HCT116 (cell line): ENCODE results near the gene NEURL1B. TPM values are rescaled to one million over a fixed set of nuclear protein-coding genes. Genes with fewer than 3 reads are reported as not detected.

ENCODE experiments used
- ATAC-seq: fragments of 200-7000 bp; cut with Tn5 transposase; 2 replicates; pipeline ENCODE4 v1.9.1; 2020; ENCODE audit warnings: mild to moderate bottlenecking, moderate library complexity
- BruUV-seq: library from RNA; stranded (reverse); fragments of 400-500 nt; replicated peaks from 2 replicates; lab custom pipeline; 2021; lab: Mats Ljungman, UMichigan
- CTCF ChIA-PET: fragments of 300-600 bp; sonication (Branson Sonifier 250); formaldehyde crosslinking; loops from one replicate; lab custom pipeline; 2021; ENCODE audit warnings: antibody characterized with exemption; lab: Charles Lee
- POLR2A ChIA-PET: fragments of 300-600, 350-600 bp; sonication (Branson Sonifier 250); formaldehyde crosslinking; loops from one replicate; lab custom pipeline; 2021; ENCODE audit warnings: antibody characterized with exemption; lab: Charles Lee
- RAD21 ChIA-PET, 2 experiments: fragments of 300-600 bp; sonication (Branson Sonifier 250); formaldehyde crosslinking; loops; one replicate each; lab custom pipeline; 2023; ENCODE audit warnings: low total read pairs in 2 of 2; ENCODE audit not compliant: uncharacterized antibody in 2 of 2, unreplicated experiment in 2 of 2, low non-redundant PET in 1 of 2; lab: Charles Lee
- DNase-seq: peaks from one replicate; pipeline ENCODE4 v3.0.0-alpha.2; 2010; ENCODE audit warnings: low read depth, low spot score
- H2AFZ ChIP-seq: fragments of 200-600 bp; shearing (Covaris generic), sonication (generic); 2 replicates; pipeline ENCODE4 v1.6.1; 2017; ENCODE audit warnings: low read depth, mixed run types, mixed read lengths, antibody characterized with exemption, low read length; ENCODE audit not compliant: poor library complexity, severe bottlenecking
- H3K27ac ChIP-seq: 2 replicates; pipeline ENCODE4 v1.5.1; 2012; ENCODE audit warnings: low read depth, low read length
- H3K27me3 ChIP-seq: fragments of 200-600 bp; sonication (generic); 2 replicates; pipeline ENCODE4 v1.6.1; 2016; ENCODE audit warnings: mixed run types, low read length, mixed read lengths; ENCODE audit not compliant: insufficient read depth
- H3K36me3 ChIP-seq, 2 experiments: fragments of 200-500 bp in 1 of 2; fragments of 200-600 bp in 1 of 2; sonication (Bioruptor generic) in 1 of 2; sonication (generic) in 1 of 2; 2 replicates each; pipeline versions ENCODE4 v1.5.1 to v1.6.1; 2014 to 2016; ENCODE audit warnings: low read length in 2 of 2, inconsistent platforms in 1 of 2, mixed read lengths in 1 of 2, mixed run types in 1 of 2; ENCODE audit not compliant: insufficient read depth in 2 of 2, control insufficient read depth in 1 of 2
- H3K4me1 ChIP-seq, 2 experiments: fragments of 200-600 bp in 1 of 2; sonication (generic) in 1 of 2; 2 replicates each; pipeline versions ENCODE4 v1.5.1 to v1.6.1; 2012 to 2017; ENCODE audit warnings: low read length in 2 of 2, inconsistent platforms in 1 of 2, mild to moderate bottlenecking in 1 of 2, mixed read lengths in 1 of 2, mixed run types in 1 of 2, moderate library complexity in 1 of 2; ENCODE audit not compliant: insufficient read depth in 2 of 2, control insufficient read depth in 1 of 2
- H3K4me2 ChIP-seq: fragments of 200-600 bp; sonication (generic); 2 replicates; pipeline ENCODE4 v1.6.1; 2017; ENCODE audit warnings: mixed run types, low read length, mixed read lengths
- H3K4me3 ChIP-seq, 2 experiments: fragments of 200-600 bp in 1 of 2; sonication (generic) in 1 of 2; replicated peaks in 1 of 2; 2 replicates each; pipeline ENCODE4 v1.5.1; 2011 to 2016; ENCODE audit warnings: low read length in 2 of 2, control low read depth in 1 of 2, low read depth in 1 of 2, mild to moderate bottlenecking in 1 of 2, mixed read lengths in 1 of 2, mixed run types in 1 of 2
- H3K79me2 ChIP-seq: fragments of 200-600 bp; sonication (generic); 2 replicates; pipeline ENCODE4 v1.6.1; 2017; ENCODE audit warnings: mild to moderate bottlenecking, mixed run types, low read length, moderate library complexity, mixed read lengths; ENCODE audit not compliant: insufficient read depth
- H3K9ac ChIP-seq: fragments of 200-600 bp; sonication (generic); 2 replicates; pipeline ENCODE4 v1.6.1; 2016; ENCODE audit warnings: low read length, mixed read lengths
- H3K9me2 ChIP-seq: fragments of 200-600 bp; sonication (generic), shearing (Covaris generic); 2 replicates; pipeline ENCODE4 v1.6.1; 2017; ENCODE audit warnings: mixed run types, mild to moderate bottlenecking, moderate library complexity; ENCODE audit not compliant: insufficient read depth
- H3K9me3 ChIP-seq, 2 experiments: fragments of 200-500 bp in 1 of 2; fragments of 200-600 bp in 1 of 2; sonication (Bioruptor generic) in 1 of 2; sonication (generic) in 1 of 2; 2 replicates each; pipeline ENCODE4 v1.6.1; 2014 to 2017; ENCODE audit warnings: low read length in 2 of 2, mixed read lengths in 2 of 2, inconsistent platforms in 1 of 2, low read depth in 1 of 2, mild to moderate bottlenecking in 1 of 2, mixed run types in 1 of 2, moderate library complexity in 1 of 2; ENCODE audit not compliant: control insufficient read depth in 1 of 2, insufficient read depth in 1 of 2
- H4K20me1 ChIP-seq: fragments of 200-600 bp; sonication (generic), shearing (Covaris generic); 2 replicates; pipeline ENCODE4 v1.6.1; 2017; ENCODE audit warnings: mixed run types, mild to moderate bottlenecking, moderate library complexity; ENCODE audit not compliant: insufficient read depth
- CBX3 ChIP-seq: IDR thresholded peaks from 2 replicates; pipeline ENCODE4 v1.6.1; 2012; ENCODE audit warnings: low read depth
- EGR1 ChIP-seq: IDR thresholded peaks from 2 replicates; pipeline ENCODE4 v1.6.1; 2012; ENCODE audit warnings: low read depth
- EZH2phosphoT487 ChIP-seq: fragments of 200-600 bp; IDR thresholded peaks from 2 replicates; pipeline ENCODE4 v1.6.1; 2018; ENCODE audit warnings: antibody characterized with exemption, borderline replicate concordance
- JUND ChIP-seq: IDR thresholded peaks from 2 replicates; pipeline ENCODE4 v1.6.1; 2012
- POLR2AphosphoS5 ChIP-seq: IDR thresholded peaks from 2 replicates; pipeline ENCODE4 v1.6.1; 2011; ENCODE audit warnings: mild to moderate bottlenecking, low read depth, low read length, moderate library complexity
- RAD21 ChIP-seq: IDR thresholded peaks from 2 replicates; pipeline ENCODE4 v1.6.1; 2012; ENCODE audit warnings: low read depth, mild to moderate bottlenecking
- SRF ChIP-seq: IDR thresholded peaks from 2 replicates; pipeline ENCODE4 v1.6.1; 2012; ENCODE audit warnings: low read depth
- ZFX ChIP-seq: fragments of 450-650 bp; IDR thresholded peaks from 2 replicates; pipeline ENCODE4 v1.6.1; 2017
- intact Hi-C: fragments of 100-400 bp; cut with micrococcal nuclease; formaldehyde crosslinking; loops from 2 replicates; pipeline ENCODE4 v1.10.0; 2022
- total RNA-seq: library from RNA; stranded (reverse); gene quantifications from one replicate; pipeline ENCODE4 v1.2.1, GENCODE V29; 2021; ENCODE audit not compliant: unreplicated experiment
- TF ChIP-seq, protein P1 (sequence below), 3 experiments: fragments of 200-600 bp in 1 of 3; sonication (generic) in 1 of 3; IDR thresholded peaks in 2 of 3; conservative IDR thresholded peaks in 1 of 3; 2 replicates each; pipeline ENCODE4 v1.5.1; 2012 to 2017; ENCODE audit warnings: low read depth in 2 of 3, low read length in 2 of 3, antibody characterized with exemption in 1 of 3, borderline replicate concordance in 1 of 3, control low read depth in 1 of 3, mild to moderate bottlenecking in 1 of 3, mixed read lengths in 1 of 3, mixed run types in 1 of 3, moderate library complexity in 1 of 3; ENCODE audit not compliant: insufficient read depth in 1 of 3

NEURL1B gene
- total RNA-seq, 1 experiment from 2014 or later = 5.8 TPM

DNA sequence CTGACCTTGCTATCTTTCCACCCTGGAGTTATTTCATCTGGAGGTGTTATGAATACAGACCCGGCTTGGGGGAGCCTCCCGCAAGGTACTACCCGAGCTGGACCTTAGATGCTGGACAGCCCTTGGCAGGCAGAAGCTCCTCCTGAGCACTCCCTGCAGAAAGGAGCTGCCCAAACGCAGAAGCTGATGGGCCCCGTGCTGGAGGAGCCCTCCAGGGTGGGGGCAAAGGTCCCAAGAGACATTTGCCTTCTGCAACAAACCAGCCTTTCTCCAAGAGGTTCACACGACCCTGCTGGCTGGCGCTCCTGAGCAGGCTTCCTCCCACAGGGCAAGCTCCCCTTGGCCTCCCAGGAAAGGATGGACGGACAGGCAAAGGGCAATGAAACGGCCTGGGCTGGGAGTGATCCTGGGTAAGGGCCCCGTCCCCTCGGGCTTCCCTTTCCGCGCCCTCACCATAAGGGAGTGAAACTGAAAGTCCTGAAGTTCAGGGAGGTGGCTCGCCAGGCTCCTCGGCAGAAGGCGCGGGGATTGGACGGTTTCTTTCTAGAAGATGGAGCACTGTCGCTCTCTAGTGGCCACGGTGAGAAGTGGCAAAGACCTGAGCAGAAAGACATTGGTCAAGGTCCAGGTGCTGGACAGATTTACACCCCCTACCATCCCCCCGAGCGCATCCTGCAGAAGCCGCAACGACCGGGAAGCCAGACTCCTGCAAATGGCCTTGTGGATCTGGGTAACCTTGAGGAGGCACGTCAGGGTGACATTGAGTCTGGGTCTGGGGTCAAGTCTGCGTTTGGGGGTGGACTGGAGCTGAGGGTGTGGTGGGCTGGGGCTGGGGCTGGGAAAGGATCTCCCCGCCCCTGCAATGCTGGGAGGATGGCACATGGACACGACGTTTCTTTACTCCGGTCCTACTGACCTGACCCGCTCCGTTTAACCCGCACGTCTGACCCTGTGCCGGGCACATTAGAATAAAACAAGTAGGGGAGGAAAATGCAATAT is 56.4 kb downstream of the NEURL1B start:
- Histone ChIP-seq H3K36me3 (no peaks in the 10 kb centered on the region), H3K27me3 (no peaks in the 10 kb centered on the region), H4K20me1 (no peaks in the 10 kb centered on the region; the same call in 1 of the 2 replicates), H3K9me2 (no peaks in the 10 kb centered on the region), H3K4me2 (peak overlapping the region; percentile 97)
- CTCF ChIA-PET = interaction anchor here (0.6 to 2.5 kb wide), 15 partner anchors 10 to 785 kb away, joined by 3 to 27 read pairs (median 4); partner anchors contain the start of gene FBXW11
- BruUV-seq = no TSS peak
- no peak for TF ChIP-seq CBX3
- TF ChIP-seq SRF = no peak
- peak; percentile 100 for TF ChIP-seq RAD21
- no peak for TF ChIP-seq EGR1
- 0 out of 2 replicates have a peak, but pooled peaks have one; percentile 25 for TF ChIP-seq POLR2AphosphoS5
- TF ChIP-seq JUND = no peak
- TF ChIP-seq, protein P1, sequence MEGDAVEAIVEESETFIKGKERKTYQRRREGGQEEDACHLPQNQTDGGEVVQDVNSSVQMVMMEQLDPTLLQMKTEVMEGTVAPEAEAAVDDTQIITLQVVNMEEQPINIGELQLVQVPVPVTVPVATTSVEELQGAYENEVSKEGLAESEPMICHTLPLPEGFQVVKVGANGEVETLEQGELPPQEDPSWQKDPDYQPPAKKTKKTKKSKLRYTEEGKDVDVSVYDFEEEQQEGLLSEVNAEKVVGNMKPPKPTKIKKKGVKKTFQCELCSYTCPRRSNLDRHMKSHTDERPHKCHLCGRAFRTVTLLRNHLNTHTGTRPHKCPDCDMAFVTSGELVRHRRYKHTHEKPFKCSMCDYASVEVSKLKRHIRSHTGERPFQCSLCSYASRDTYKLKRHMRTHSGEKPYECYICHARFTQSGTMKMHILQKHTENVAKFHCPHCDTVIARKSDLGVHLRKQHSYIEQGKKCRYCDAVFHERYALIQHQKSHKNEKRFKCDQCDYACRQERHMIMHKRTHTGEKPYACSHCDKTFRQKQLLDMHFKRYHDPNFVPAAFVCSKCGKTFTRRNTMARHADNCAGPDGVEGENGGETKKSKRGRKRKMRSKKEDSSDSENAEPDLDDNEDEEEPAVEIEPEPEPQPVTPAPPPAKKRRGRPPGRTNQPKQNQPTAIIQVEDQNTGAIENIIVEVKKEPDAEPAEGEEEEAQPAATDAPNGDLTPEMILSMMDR (IDR thresholded peaks at IDR 0.05 in 2 of 3, conservative IDR thresholded peaks at IDR 0.05 in 1 of 3; ENCODE audit: borderline replicate concordance in 1 of 3, insufficient read depth in 1 of 3, low read depth in 2 of 3, low read length in 2 of 3) = peak; percentile 81 to 98 (median 89)
- TF ChIP-seq ZFX = no peak
- TF ChIP-seq EZH2phosphoT487 = no peak
- TF ChIP-seq, all 23 proteins: peak for 3
- RAD21 ChIA-PET = interaction anchor here (0.5 to 1.0 kb wide), 3 partner anchors 30 to 218 kb away, joined by 3 to 7 read pairs (median 3); no protein-coding TSS in a partner anchor
- DNase-seq (peak; percentile 57), ATAC-seq (peak; percentile 93)
- no peaks in the 10 kb centered on the region for H3K9me3 ChIP-seq
- H3K4me1 ChIP-seq = peaks cover 0 to 9% of the 10 kb centered on the region in 2 experiments; a peak in 2 of 4 replicates
- H3K9ac ChIP-seq = peak overlapping the region; percentile 56
- POLR2A ChIA-PET = no interaction called here
- H2AFZ ChIP-seq = peak overlapping the region; percentile 79
- H3K27ac ChIP-seq = no peak overlapping the region
- H3K79me2 ChIP-seq = no peaks in the 10 kb centered on the region
- H3K4me3 ChIP-seq = peak overlapping the region; percentile 50 to 60
- intact Hi-C loops = loop anchor here (1.0 to 10.0 kb wide), 3 partner anchors 218 to 783 kb away; no protein-coding TSS in a partner anchor
